ENCODE data around the gene IL6ST.

IL6ST gene

GRCh38 chr5:55899344-55899743, 95.4 kb downstream of the IL6ST start:
- no peak for DNase-seq (ENCODE audit: extremely low read depth in 1 of 2, low read depth in 1 of 2)

GRCh38 chr5:55897905-55898304, 96.9 kb downstream of the IL6ST start:
- no peak for DNase-seq (ENCODE audit: extremely low read depth in 1 of 2, low read depth in 1 of 2)

GRCh38 chr5:55897206-55897894, 97.4 kb downstream of the IL6ST start:
- DNase-seq (ENCODE audit: extremely low read depth in 1 of 2, low read depth in 1 of 2) = no peak

- no peak for DNase-seq (ENCODE audit: extremely low read depth in 1 of 2, low read depth in 1 of 2)
Observed at GRCh38 chr5:55896663-55897062, 98.1 kb downstream of the IL6ST start.

- DNase-seq (ENCODE audit: extremely low read depth in 1 of 2, low read depth in 1 of 2) = no peak
Observed at GRCh38 chr5:55896238-55896637, 98.5 kb downstream of the IL6ST start.

- DNase-seq (ENCODE audit: extremely low read depth in 1 of 2, low read depth in 1 of 2) = no peak
Observed at GRCh38 chr5:55895346-55895745, 99.4 kb downstream of the IL6ST start.

- DNase-seq (ENCODE audit: extremely low read depth in 1 of 2, low read depth in 1 of 2) = no peak
Observed at GRCh38 chr5:55894135-55894534, 100.6 kb downstream of the IL6ST start.

DNA sequence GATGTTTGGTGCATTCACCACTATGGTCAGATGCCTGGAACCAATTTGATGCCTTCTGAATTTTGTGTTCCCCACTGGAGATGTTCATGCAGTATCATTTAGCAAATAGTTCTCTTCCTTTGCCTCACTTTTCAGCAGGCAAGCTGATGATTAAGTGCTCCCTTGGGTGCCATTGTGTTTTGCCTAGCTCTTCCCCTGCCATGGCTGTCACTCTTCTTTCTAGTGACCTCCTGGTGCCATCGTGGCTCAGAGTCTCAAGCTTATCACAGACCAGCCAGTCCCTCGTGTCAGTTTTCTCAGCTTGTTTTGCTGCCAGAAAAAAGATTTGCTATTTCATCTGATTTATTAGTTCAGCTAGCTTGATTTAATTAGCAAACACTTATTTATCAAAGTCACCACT, 102.3 kb downstream of the IL6ST start:
- no peak for DNase-seq (ENCODE audit: extremely low read depth in 1 of 2, low read depth in 1 of 2)

DNA sequence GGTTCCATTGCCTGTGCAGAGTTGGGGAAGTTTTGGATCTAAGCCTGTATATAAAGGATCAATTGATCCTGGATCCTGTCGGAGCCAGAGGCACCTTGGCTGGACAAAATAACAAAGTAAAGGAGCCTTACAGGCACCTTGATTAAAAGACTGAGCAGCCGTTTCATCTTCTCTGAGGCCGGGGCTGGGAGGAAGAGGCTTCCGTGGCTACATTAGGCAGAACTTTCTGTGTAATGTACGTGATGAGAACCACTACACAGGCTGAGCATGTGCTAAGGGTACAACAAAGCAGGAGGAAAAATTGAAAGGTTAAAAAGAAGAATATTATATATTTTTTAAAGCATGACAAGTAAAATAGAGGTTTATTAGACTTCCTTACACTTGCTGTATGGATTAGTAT, 106.6 kb downstream of the IL6ST start:
- DNase-seq (ENCODE audit: extremely low read depth in 1 of 2, low read depth in 1 of 2) = no peak

DNA sequence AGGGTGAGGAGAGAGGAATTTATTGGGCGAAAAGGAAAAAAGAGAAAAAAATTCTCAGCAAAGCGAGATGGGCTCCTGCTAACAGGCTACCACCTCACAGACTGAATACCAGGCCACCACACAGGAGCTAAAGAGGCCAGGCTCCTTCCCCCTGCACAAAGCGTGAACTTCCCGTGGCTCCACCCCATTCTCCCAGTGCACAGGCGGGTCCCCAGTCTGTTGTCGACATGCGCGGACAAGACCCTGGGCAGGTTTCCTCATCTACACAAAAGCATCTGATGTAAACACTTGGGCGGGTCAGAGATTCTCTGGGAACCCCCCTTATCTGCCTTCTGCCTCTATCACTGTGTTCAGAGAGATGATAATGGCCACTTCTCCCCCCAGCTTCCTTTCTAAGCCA, 109.4 kb downstream of the IL6ST start:
- no peak for DNase-seq (ENCODE audit: extremely low read depth in 1 of 2, low read depth in 1 of 2)
